K562 (cell line): ENCODE measurements around the gene DCAF4L1. TPM values are rescaled to one million over a fixed set of nuclear protein-coding genes. Genes with fewer than 3 reads are reported as not detected.
A peak's percentile ranks its signal among the peaks of the same experiment; 100 is the strongest.

Experiments
- BRD4 ChIP-seq: fragments of 200-600 bp; sonication (generic); IDR thresholded peaks from 2 replicates; pipeline ENCODE4 v1.6.1; 2017; ENCODE audit warnings: inconsistent platforms
- CUX1 ChIP-seq: fragments of 200-800 bp; sonication (Bioruptor generic); IDR thresholded peaks from 2 replicates; pipeline ENCODE4 v1.6.1; 2016; ENCODE audit warnings: missing genetic modification characterization, missing compliant biosample characterization
- E2F3 ChIP-seq: fragments of 250-450 bp; sonication (Bioruptor Pico); IDR thresholded peaks from 2 replicates; pipeline ENCODE4 v1.4.0; 2020; ENCODE audit warnings: mild to moderate bottlenecking
- E2F5 ChIP-seq: sonication (generic); formaldehyde crosslinking; IDR thresholded peaks from 2 replicates; pipeline ENCODE4 v1.8.0; 2022; ENCODE audit warnings: mild to moderate bottlenecking, missing genetic modification reagents
- GTF2E2 ChIP-seq: fragments of 200-800 bp; sonication (Bioruptor generic); IDR thresholded peaks from 2 replicates; pipeline ENCODE4 v1.6.1; 2016; ENCODE audit warnings: missing genetic modification characterization, missing compliant biosample characterization
- GTF2F1 ChIP-seq: IDR thresholded peaks from 2 replicates; pipeline ENCODE4 v1.6.1; 2011; ENCODE audit warnings: low read depth, low read length, improper control_type of control experiment
- PHF21A ChIP-seq: fragments of 450-650 bp; IDR thresholded peaks from 2 replicates; pipeline ENCODE4 v1.6.1; 2017; ENCODE audit warnings: low read depth, borderline replicate concordance
- TAF7 ChIP-seq: fragments of 450-650 bp; IDR thresholded peaks from 2 replicates; pipeline ENCODE4 v1.6.1; 2016; ENCODE audit warnings: missing genetic modification characterization, missing compliant biosample characterization
- TAF9B ChIP-seq: fragments of 450-650 bp; IDR thresholded peaks from 2 replicates; pipeline ENCODE4 v1.6.1; 2018; ENCODE audit warnings: mild to moderate bottlenecking; ENCODE audit not compliant: partially characterized antibody
- TCFL5 ChIP-seq: fragments of 250-450 bp; sonication (Bioruptor Pico); conservative IDR thresholded peaks from 2 replicates; pipeline ENCODE4 v1.6.1; 2021; ENCODE audit warnings: mild to moderate bottlenecking, moderate library complexity, matching md5 sums
- THRAP3 ChIP-seq: fragments of 450-650 bp; IDR thresholded peaks from 2 replicates; pipeline ENCODE4 v1.6.1; 2016; ENCODE audit warnings: mild to moderate bottlenecking, inconsistent platforms, borderline replicate concordance
- TOE1 ChIP-seq, 2 experiments: fragments of 450-650 bp in 1 of 2; sonication (generic) in 1 of 2; formaldehyde crosslinking in 1 of 2; IDR thresholded peaks; 2 replicates each; pipeline versions ENCODE4 v1.7.1 to v1.8.0; 2016 to 2022; ENCODE audit warnings: borderline replicate concordance in 2 of 2, mild to moderate bottlenecking in 2 of 2, antibody characterized with exemption in 1 of 2, inconsistent platforms in 1 of 2, low read depth in 1 of 2, missing genetic modification reagents in 1 of 2, moderate library complexity in 1 of 2
- ZBTB17 ChIP-seq: fragments of 450-650 bp; formaldehyde crosslinking; IDR thresholded peaks from 2 replicates; pipeline ENCODE4 v1.4.0; 2020; ENCODE audit warnings: mild to moderate bottlenecking
- ZMIZ1 ChIP-seq, 2 experiments: fragments of 150-350 bp in 1 of 2; IDR thresholded peaks; 2 replicates each; pipeline ENCODE4 v1.6.1; 2012 to 2016; ENCODE audit warnings: low read depth in 2 of 2, low read length in 2 of 2, mild to moderate bottlenecking in 1 of 2, moderate library complexity in 1 of 2
- ZNF174 ChIP-seq: fragments of 250-450 bp; sonication (Bioruptor Pico); IDR thresholded peaks from 2 replicates; pipeline ENCODE4 v1.4.0; 2020; ENCODE audit warnings: mild to moderate bottlenecking
- ZNF3 ChIP-seq: fragments of 250-450 bp; sonication (Bioruptor Pico); IDR thresholded peaks from 2 replicates; pipeline ENCODE4 v1.5.0; 2021; ENCODE audit warnings: mild to moderate bottlenecking, moderate library complexity
- ZNF347 ChIP-seq: fragments of 450-650 bp; formaldehyde crosslinking; IDR thresholded peaks from 2 replicates; pipeline ENCODE4 v1.4.0; 2020; ENCODE audit warnings: low read depth, mild to moderate bottlenecking, moderate library complexity
- ZNF75A ChIP-seq: fragments of 450-650 bp; formaldehyde crosslinking; IDR thresholded peaks from 2 replicates; pipeline ENCODE4 v1.4.0; 2020; ENCODE audit warnings: mild to moderate bottlenecking
- ZNF830 ChIP-seq: fragments of 250-450 bp; sonication (Bioruptor Pico); IDR thresholded peaks from 2 replicates; pipeline ENCODE4 v1.5.0; 2021; ENCODE audit warnings: mild to moderate bottlenecking
- polyA plus RNA-seq, 8 experiments: library from polyadenylated mRNA; depleted of rRNA in 4 of 8; stranded (reverse) in 5 of 8; unstranded in 3 of 8; fragments of >200 nt; fragmentation: Nextera tagmentation in 2 of 8; fragmentation: Illumina TruSeq in 1 of 8; extraction: Ambion mirVana in 2 of 8; extraction: Trizol in 1 of 8; gene quantifications; 2 replicates each; pipeline versions ENCODE4 v1.2.1 to v1.2.3, GENCODE V29; 2011 to 2014; ENCODE audit warnings: inconsistent platforms in 1 of 8, missing spikeins in 1 of 8
- total RNA-seq, 7 experiments: library from RNA; depleted of rRNA in 6 of 7; stranded (reverse); fragments of >200 nt in 6 of 7; fragmentation: Illumina TruSeq in 2 of 7; extraction: Trizol in 2 of 7; gene quantifications; 2 replicates each; pipeline versions ENCODE4 v1.2.1 to v1.2.3, GENCODE V29; 2011 to 2021; ENCODE audit warnings: low replicate concordance in 1 of 7

DCAF4L1 gene
- total and polyA plus RNA-seq, 9 of the 15 experiments (the other 6 are each of a cell fraction or from before 2014, with no cell fraction given) = 0.17 to 0.64 (median 0.36) TPM

GRCh38 chr4:41990365-41991111 lies 9.0 kb downstream of the DCAF4L1 start, which contains the start of gene SLC30A9 (continued):
- no peak for TF ChIP-seq PHF21A
- TF ChIP-seq GTF2E2 = no peak
- TF ChIP-seq BRD4 = no peak
- TF ChIP-seq ZBTB17 (CRISPR knock-in tag) = peak; percentile 65; the same call in 1 of the 2 replicates
- no peak for TF ChIP-seq ZNF830 (CRISPR knock-in tag)
- TF ChIP-seq ZNF75A (CRISPR knock-in tag) = no peak
- no peak for TF ChIP-seq THRAP3
- peak; percentile 53; the same call in 1 of the 2 replicates for TF ChIP-seq E2F3 (CRISPR knock-in tag)
- TF ChIP-seq ZMIZ1 (IDR thresholded peaks at IDR 0.05; ENCODE audit: low read depth in 2 of 2, low read length in 2 of 2) = no peak
- TF ChIP-seq CUX1 (CRISPR knock-in tag) = no peak
- no peak for TF ChIP-seq TCFL5 (CRISPR knock-in tag)
- no peak for TF ChIP-seq ZNF3 (CRISPR knock-in tag)
- no peak for TF ChIP-seq ZNF174 (CRISPR knock-in tag)
- TF ChIP-seq GTF2F1 = no peak
- TF ChIP-seq TAF7 = no peak
- peak; percentile 66 for TF ChIP-seq TAF9B
- TF ChIP-seq E2F5 (CRISPR knock-in tag) = no peak
- TF ChIP-seq ZNF347 (CRISPR knock-in tag) = no peak
- TF ChIP-seq TOE1 (IDR thresholded peaks at IDR 0.05; ENCODE audit: borderline replicate concordance) = no peak; the same call in 1 of the 2 replicates
- TF ChIP-seq TOE1 (CRISPR knock-in tag; IDR thresholded peaks at IDR 0.05; ENCODE audit: borderline replicate concordance, low read depth) = no peak
